ENCODE measurements around the gene FBXO38.

The FBXO38 gene

GRCh38 chr5:148387325-148387724 is 3.6 kb downstream of the FBXO38 start:
- no peak for DNase-seq

- no peak for DNase-seq
Measured at GRCh38 chr5:148388696-148389095, 4.9 kb downstream of the FBXO38 start.

GRCh38 chr5:148390914-148391313 is 7.2 kb downstream of the FBXO38 start:
- DNase-seq: no peak

- DNase-seq: no peak
Measured at GRCh38 chr5:148391422-148391821, 7.7 kb downstream of the FBXO38 start.

- DNase-seq: peak; percentile 71
Measured at GRCh38 chr5:148393390-148393741, 9.6 kb downstream of the FBXO38 start.

GRCh38 chr5:148394587-148395019 is 10.8 kb downstream of the FBXO38 start:
- DNase-seq: no peak

GRCh38 chr5:148395031-148395430 is 11.3 kb downstream of the FBXO38 start:
- no peak for DNase-seq

- DNase-seq: no peak
Measured at GRCh38 chr5:148397968-148398595, 14.3 kb downstream of the FBXO38 start.

GRCh38 chr5:148398698-148399121 is 15.0 kb downstream of the FBXO38 start:
- DNase-seq: no peak

GRCh38 chr5:148401604-148402003 is 17.8 kb downstream of the FBXO38 start:
- no peak for DNase-seq

- DNase-seq: no peak
Measured at GRCh38 chr5:148403344-148403743, 19.6 kb downstream of the FBXO38 start.

- no peak for DNase-seq
Measured at GRCh38 chr5:148406406-148406805, 22.6 kb downstream of the FBXO38 start.

- no peak for DNase-seq
Measured at GRCh38 chr5:148408092-148408491, 24.3 kb downstream of the FBXO38 start.

- no peak for DNase-seq
Measured at GRCh38 chr5:148412124-148412523, 28.4 kb downstream of the FBXO38 start.

GRCh38 chr5:148414833-148415232 is 31.1 kb downstream of the FBXO38 start:
- DNase-seq: no peak

- no peak for DNase-seq
Measured at GRCh38 chr5:148416416-148416815, 32.7 kb downstream of the FBXO38 start.

GRCh38 chr5:148416921-148417320 is 33.2 kb downstream of the FBXO38 start:
- no peak for DNase-seq

GRCh38 chr5:148418511-148418910 is 34.8 kb downstream of the FBXO38 start:
- no peak for DNase-seq

GRCh38 chr5:148421661-148422060 is 37.9 kb downstream of the FBXO38 start:
- DNase-seq: no peak

- DNase-seq: no peak
Measured at GRCh38 chr5:148425808-148426207, 42.0 kb downstream of the FBXO38 start.

- DNase-seq: no peak
Measured at GRCh38 chr5:148426514-148426913, 42.8 kb downstream of the FBXO38 start.

GRCh38 chr5:148427370-148428042 is 43.7 kb downstream of the FBXO38 start:
- DNase-seq: no peak

- DNase-seq: no peak
Measured at GRCh38 chr5:148428848-148429247, 45.1 kb downstream of the FBXO38 start.

- DNase-seq: no peak
Measured at GRCh38 chr5:148433826-148434225, 50.1 kb downstream of the FBXO38 start.

- DNase-seq: no peak
Measured at GRCh38 chr5:148436029-148436428, 52.3 kb downstream of the FBXO38 start.
